H1 (cell line): ENCODE data around the gene MYCBPAP. TPM values are rescaled to one million over a fixed set of nuclear protein-coding genes. Genes with fewer than 3 reads are reported as not detected.

Experiments used
- CTCF ChIA-PET: fragments of 300-600 bp; sonication (Branson Sonifier 250); formaldehyde crosslinking; loops from one replicate; lab custom pipeline; 2021; ENCODE audit not compliant: partially characterized antibody; lab: Charles Lee
- POLR2A ChIA-PET: fragments of 300-600 bp; sonication (Branson Sonifier 250); formaldehyde crosslinking; loops from one replicate; lab custom pipeline; 2021; ENCODE audit warnings: inconsistent platforms; ENCODE audit not compliant: partially characterized antibody; lab: Charles Lee
- DNase-seq, 2 experiments: peaks; one replicate each; pipeline versions ENCODE4 v3.0.0 to v3.0.0-alpha.2; 2010 to 2022; ENCODE audit warnings: low spot score in 2 of 2, low read depth in 1 of 2, mixed read lengths in 1 of 2
- FAIRE-seq: peaks from 2 replicates; lab custom pipeline; 2011; peaks lifted over from hg19 to GRCh38; lab: Jason Lieb, UNC
- H2AFZ ChIP-seq: 2 replicates; pipeline ENCODE4 v1.8.1; 2012; ENCODE audit warnings: low read length, inconsistent platforms
- H2AK5ac ChIP-seq: 2 replicates; pipeline ENCODE4 v1.6.1; 2013; ENCODE audit warnings: low read depth, low read length
- H2BK120ac ChIP-seq: replicated peaks from 2 replicates; pipeline ENCODE3; 2013; ENCODE audit warnings: low read depth, low read length, inconsistent platforms
- H2BK12ac ChIP-seq: 2 replicates; pipeline ENCODE4 v1.6.1; 2013; ENCODE audit warnings: low read depth, low read length
- H2BK15ac ChIP-seq: 2 replicates; pipeline ENCODE4 v1.6.1; 2013; ENCODE audit warnings: low read length
- H2BK20ac ChIP-seq: 2 replicates; pipeline ENCODE4 v1.6.1; 2013; ENCODE audit warnings: low read length
- H2BK5ac ChIP-seq: 2 replicates; pipeline ENCODE4 v1.6.1; 2013; ENCODE audit warnings: low read depth, low read length
- H3K14ac ChIP-seq: 2 replicates; pipeline ENCODE4 v1.6.1; 2013; ENCODE audit warnings: inconsistent platforms; ENCODE audit not compliant: insufficient read length
- H3K18ac ChIP-seq: 2 replicates; pipeline ENCODE4 v1.6.1; 2013; ENCODE audit warnings: low read length; ENCODE audit errors: extremely low read depth
- H3K23ac ChIP-seq: 2 replicates; pipeline ENCODE4 v1.6.1; 2013; ENCODE audit warnings: inconsistent platforms; ENCODE audit not compliant: insufficient read length
- H3K23me2 ChIP-seq: 2 replicates; pipeline ENCODE4 v1.6.1; 2013; ENCODE audit warnings: low read depth, low read length
- H3K27ac ChIP-seq: 2 replicates; pipeline ENCODE4 v1.6.1; 2011; ENCODE audit warnings: low read depth, low read length, inconsistent platforms
- H3K27me3 ChIP-seq, 4 experiments: replicated peaks in 1 of 4; 1 replicate in 1 of 4; 2 replicates in 3 of 4; pipeline versions ENCODE4 v1.6.1 to v1.8.1; 2011 to 2013; ENCODE audit warnings: low read length in 3 of 4, mild to moderate bottlenecking in 3 of 4, inconsistent platforms in 2 of 4, mixed read lengths in 2 of 4, moderate library complexity in 1 of 4; ENCODE audit not compliant: control insufficient read depth in 3 of 4, insufficient read depth in 3 of 4; ENCODE audit errors: extremely low read depth in 1 of 4
- H3K36me3 ChIP-seq, 4 experiments: 2 replicates each; pipeline versions ENCODE4 v1.6.1 to v1.8.1; 2011 to 2013; ENCODE audit warnings: mild to moderate bottlenecking in 4 of 4, low read length in 3 of 4, moderate library complexity in 2 of 4, control low read depth in 1 of 4, inconsistent platforms in 1 of 4; ENCODE audit not compliant: insufficient read depth in 4 of 4, control insufficient read depth in 2 of 4
- H3K4ac ChIP-seq: replicated peaks from 2 replicates; pipeline ENCODE3; 2013; ENCODE audit warnings: low read length, low read depth, mixed read lengths, inconsistent platforms; ENCODE audit not compliant: insufficient read length
- H3K4me1 ChIP-seq, 4 experiments: replicated peaks in 1 of 4; 1 replicate in 1 of 4; 2 replicates in 3 of 4; pipeline versions ENCODE4 v1.6.1 to v1.8.1; 2011 to 2013; ENCODE audit warnings: low read length in 3 of 4, inconsistent platforms in 2 of 4, mixed read lengths in 1 of 4; ENCODE audit not compliant: insufficient read depth in 4 of 4, control insufficient read depth in 3 of 4
- H3K4me2 ChIP-seq, 2 experiments: 2 replicates each; pipeline versions ENCODE4 v1.6.1 to v1.8.1; 2011 to 2013; ENCODE audit warnings: low read depth in 2 of 2, low read length in 2 of 2, control low read depth in 1 of 2, inconsistent platforms in 1 of 2, mild to moderate bottlenecking in 1 of 2; ENCODE audit not compliant: insufficient read depth in 1 of 2
- H3K4me3 ChIP-seq, 4 experiments: fragments of 200-600, 300-600 bp in 1 of 4; sonication (generic), shearing (Covaris generic), sonication (Bioruptor Twin) in 1 of 4; 2 replicates each; pipeline versions ENCODE4 v1.5.1 to v1.8.1; 2011 to 2016; ENCODE audit warnings: low read length in 4 of 4, low read depth in 3 of 4, control low read depth in 2 of 4, inconsistent platforms in 2 of 4, mild to moderate bottlenecking in 2 of 4, mixed read lengths in 1 of 4, moderate library complexity in 1 of 4; ENCODE audit not compliant: insufficient read depth in 2 of 4; ENCODE audit errors: extremely low read depth in 1 of 4
- H3K56ac ChIP-seq: replicated peaks from 2 replicates; pipeline ENCODE3; 2013; ENCODE audit warnings: low read depth, mild to moderate bottlenecking, mixed read lengths, low read length, inconsistent platforms; ENCODE audit not compliant: insufficient read length
- H3K79me1 ChIP-seq: 2 replicates; pipeline ENCODE4 v1.6.1; 2013; ENCODE audit warnings: low read depth, low read length, control low read depth
- H3K79me2 ChIP-seq, 2 experiments: 2 replicates each; pipeline versions ENCODE4 v1.6.1 to v1.8.1; 2012 to 2013; ENCODE audit warnings: low read length in 2 of 2, mild to moderate bottlenecking in 2 of 2, inconsistent platforms in 1 of 2; ENCODE audit not compliant: insufficient read depth in 2 of 2, control insufficient read depth in 1 of 2
- H3K9ac ChIP-seq, 4 experiments: replicated peaks in 1 of 4; 1 replicate in 1 of 4; 2 replicates in 3 of 4; pipeline versions ENCODE4 v1.6.1 to v1.8.1; 2011 to 2013; ENCODE audit warnings: low read depth in 3 of 4, low read length in 3 of 4, control low read depth in 2 of 4, mild to moderate bottlenecking in 2 of 4, moderate library complexity in 2 of 4, inconsistent platforms in 1 of 4; ENCODE audit errors: extremely low read depth in 1 of 4
- H3K9me3 ChIP-seq, 2 experiments: 2 replicates each; pipeline versions ENCODE4 v1.6.1 to v1.8.1; 2012 to 2013; ENCODE audit warnings: mild to moderate bottlenecking in 2 of 2, moderate library complexity in 2 of 2, control low read depth in 1 of 2, inconsistent platforms in 1 of 2, low read depth in 1 of 2, low read length in 1 of 2, mixed read lengths in 1 of 2; ENCODE audit not compliant: insufficient read depth in 2 of 2
- H4K20me1 ChIP-seq, 2 experiments: replicated peaks in 1 of 2; 2 replicates each; pipeline versions ENCODE3 to v1.8.1; 2011 to 2013; ENCODE audit warnings: inconsistent platforms in 2 of 2, low read length in 2 of 2, mild to moderate bottlenecking in 1 of 2; ENCODE audit not compliant: insufficient read depth in 2 of 2, control insufficient read depth in 1 of 2
- H4K5ac ChIP-seq: 2 replicates; pipeline ENCODE4 v1.6.1; 2013; ENCODE audit warnings: low read length, low read depth, mixed read lengths, inconsistent platforms; ENCODE audit not compliant: insufficient read length
- H4K8ac ChIP-seq: 2 replicates; pipeline ENCODE4 v1.8.0; 2013; ENCODE audit warnings: mild to moderate bottlenecking, moderate library complexity, low read length, inconsistent platforms; ENCODE audit not compliant: insufficient read depth; ENCODE audit errors: extremely low read depth
- H4K91ac ChIP-seq: replicated peaks from 2 replicates; pipeline ENCODE3; 2013; ENCODE audit warnings: low read length, mixed read lengths, inconsistent platforms; ENCODE audit not compliant: insufficient read length
- ATF3 ChIP-seq: IDR thresholded peaks from 2 replicates; pipeline ENCODE4 v1.6.1; 2011; ENCODE audit warnings: low read depth, mild to moderate bottlenecking, low read length; ENCODE audit not compliant: insufficient read depth
- BACH1 ChIP-seq: IDR thresholded peaks from 2 replicates; pipeline ENCODE4 v1.6.1; 2012; ENCODE audit warnings: low read length, improper control_type of control experiment
- HDAC6 ChIP-seq: IDR thresholded peaks from one replicate; pipeline ENCODE4 v1.7.1; 2012; ENCODE audit warnings: low read depth, mild to moderate bottlenecking, inconsistent platforms, low read length, moderate library complexity
- KDM1A ChIP-seq: fragments of 200-600, 300-600 bp; sonication (generic); IDR thresholded peaks from 2 replicates; pipeline ENCODE4 v1.7.1; 2016; ENCODE audit warnings: mild to moderate bottlenecking, low read length, borderline replicate concordance
- KDM4A ChIP-seq: IDR thresholded peaks from one replicate; pipeline ENCODE4 v1.7.1; 2012; ENCODE audit warnings: low read depth, mild to moderate bottlenecking, moderate library complexity, low read length, inconsistent platforms; ENCODE audit not compliant: severe bottlenecking
- KDM5A ChIP-seq: fragments of 200-600 bp; IDR thresholded peaks from 2 replicates; pipeline ENCODE4 v1.7.1; 2012; ENCODE audit warnings: mild to moderate bottlenecking, low read length, inconsistent platforms, mixed read lengths
- RAD21 ChIP-seq, 2 experiments: IDR thresholded peaks in 1 of 2; conservative IDR thresholded peaks in 1 of 2; 2 replicates each; pipeline ENCODE4 v1.6.1; 2011; ENCODE audit warnings: low read depth in 2 of 2, low read length in 2 of 2, improper control_type of control experiment in 1 of 2, inconsistent platforms in 1 of 2, mild to moderate bottlenecking in 1 of 2, moderate library complexity in 1 of 2
- RFX5 ChIP-seq: IDR thresholded peaks from 2 replicates; pipeline ENCODE4 v1.6.1; 2011; ENCODE audit warnings: low read depth, low read length, improper control_type of control experiment, borderline replicate concordance
- SIX5 ChIP-seq: IDR thresholded peaks from 2 replicates; pipeline ENCODE4 v1.6.1; 2011; ENCODE audit warnings: mild to moderate bottlenecking, low read depth, low read length
- SUZ12 ChIP-seq: fragments of 200-600 bp; sonication (generic); IDR thresholded peaks from 2 replicates; pipeline ENCODE4 v1.6.1; 2012; ENCODE audit warnings: mild to moderate bottlenecking, inconsistent platforms, low read length, moderate library complexity, mixed read lengths
- TAF1 ChIP-seq: IDR thresholded peaks from 2 replicates; pipeline ENCODE4 v1.6.1; 2011; ENCODE audit warnings: mild to moderate bottlenecking, low read depth, low read length
- WGBS, 2 experiments: shearing (Covaris generic) in 1 of 2; methylation state at CpG; one replicate each; pipeline versions ENCODE4 v1.1.6 to v1.1.7; 2013 to 2015; ENCODE audit warnings: low lambda C conversion rate in 2 of 2, mixed read lengths in 2 of 2, inconsistent platforms in 1 of 2, low coverage in 1 of 2, missing lambda C conversion rate in 1 of 2; ENCODE audit not compliant: insufficient replicate concordance in 2 of 2, insufficient coverage in 1 of 2, insufficient read length in 1 of 2; ENCODE audit errors: extremely low coverage in 1 of 2, missing lambda C conversion rate in 1 of 2; 5-methylcytosine and 5-hydroxymethylcytosine counted together
- polyA plus RNA-seq, 7 experiments: library from polyadenylated mRNA; depleted of rRNA in 3 of 7; stranded (reverse) in 5 of 7; unstranded in 2 of 7; fragments of >200 nt in 5 of 7; fragments of 200-250 nt in 2 of 7; gene quantifications; 1 replicate in 5 of 7; 2 replicates in 1 of 7; 4 replicates in 1 of 7; pipeline versions ENCODE4 v1.2.1 to v1.2.3, GENCODE V29; 2011 to 2013; ENCODE audit warnings: missing spikeins in 2 of 7, mixed read lengths in 2 of 7
- total RNA-seq: library from RNA; stranded (reverse); fragmentation: NEBNext Ultra II Directional; extraction: Animal tissue kit (Norgen Biotek cat#: 25700); gene quantifications from 2 replicates; pipeline ENCODE4 v1.2.1, GENCODE V29; 2021
- TF ChIP-seq, protein P1 (sequence below): IDR thresholded peaks from 2 replicates; pipeline ENCODE4 v1.6.1; 2011; ENCODE audit warnings: low read length, improper control_type of control experiment

Gene MYCBPAP
- total and polyA plus RNA-seq, 2 of the 8 experiments (the other 6 are each of a cell fraction or from before 2014, with no cell fraction given), result 0.89 to 3.3 TPM

DNA sequence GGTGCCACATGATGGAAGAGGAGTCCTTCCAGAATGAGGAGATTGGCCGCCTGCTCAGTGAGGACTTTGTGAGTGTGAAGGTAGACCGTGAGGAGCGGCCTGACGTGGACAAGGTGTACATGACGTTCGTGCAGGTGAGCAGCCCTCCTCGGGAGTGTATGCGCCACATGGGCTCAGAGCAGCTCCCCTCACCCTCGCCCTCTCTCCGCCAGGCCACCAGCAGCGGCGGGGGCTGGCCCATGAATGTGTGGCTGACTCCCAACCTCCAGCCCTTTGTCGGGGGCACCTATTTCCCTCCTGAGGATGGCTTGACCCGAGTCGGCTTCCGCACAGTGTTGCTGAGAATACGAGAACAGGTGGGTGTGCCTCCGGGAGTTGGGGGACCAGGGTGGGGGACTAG is 40.6 kb downstream of the MYCBPAP start:
- no peak overlapping the region for H3K9ac ChIP-seq
- ChIA-PET POLR2A (interaction anchor here (1.2 kb wide), 1 partner anchor 13 kb away, joined by 5 read pairs; no protein-coding TSS in a partner anchor), CTCF (interaction anchor here (1.3 to 12.4 kb wide), 16 partner anchors 14 to 293 kb away, joined by 3 to 404 read pairs (median 26); partner anchors contain the start of gene CACNA1G)
- no peak for TF ChIP-seq RAD21 (IDR thresholded peaks at IDR 0.05 in 1 of 2, conservative IDR thresholded peaks at IDR 0.05 in 1 of 2; ENCODE audit: low read depth in 2 of 2, low read length in 2 of 2)
- TF ChIP-seq KDM4A, result no peak
- TF ChIP-seq TAF1, result no peak
- TF ChIP-seq BACH1, result no peak
- TF ChIP-seq KDM5A, result no peak
- no peak for TF ChIP-seq ATF3
- no peak for TF ChIP-seq RFX5
- no peak for TF ChIP-seq KDM1A
- TF ChIP-seq SIX5, result no peak
- TF ChIP-seq SUZ12, result no peak
- TF ChIP-seq, protein P1, sequence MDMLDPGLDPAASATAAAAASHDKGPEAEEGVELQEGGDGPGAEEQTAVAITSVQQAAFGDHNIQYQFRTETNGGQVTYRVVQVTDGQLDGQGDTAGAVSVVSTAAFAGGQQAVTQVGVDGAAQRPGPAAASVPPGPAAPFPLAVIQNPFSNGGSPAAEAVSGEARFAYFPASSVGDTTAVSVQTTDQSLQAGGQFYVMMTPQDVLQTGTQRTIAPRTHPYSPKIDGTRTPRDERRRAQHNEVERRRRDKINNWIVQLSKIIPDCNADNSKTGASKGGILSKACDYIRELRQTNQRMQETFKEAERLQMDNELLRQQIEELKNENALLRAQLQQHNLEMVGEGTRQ, result no peak
- no peak for TF ChIP-seq HDAC6

More for the DNA sequence above, 40.6 kb downstream of the MYCBPAP start:
- H3K79me1 ChIP-seq, result no peaks in the 10 kb centered on the region
- H2AFZ ChIP-seq, result no peak overlapping the region
- H4K5ac ChIP-seq, result no peak overlapping the region
- no peak overlapping the region for H2BK5ac ChIP-seq
- no peak overlapping the region for H4K91ac ChIP-seq
- FAIRE-seq (no peak), DNase-seq (no peak)
- no peak overlapping the region for H2BK12ac ChIP-seq
- no peak overlapping the region for H3K18ac ChIP-seq
- no peak overlapping the region for H3K4me3 ChIP-seq
- H3K23ac ChIP-seq, result no peak overlapping the region
- H3K27ac ChIP-seq, result no peak overlapping the region
- no peaks in the 10 kb centered on the region for H4K20me1 ChIP-seq
- no peak overlapping the region for H2BK20ac ChIP-seq
- H3K4me1 ChIP-seq, result peaks cover 3 to 12% (median 6%) of the 10 kb centered on the region in 4 experiments
- 90% methylated on average over 18 of the region's 18 CpGs; no CpG with 5 or more reads in 1 of the 2 experiments for WGBS, 2 experiments
- no peak overlapping the region for H2BK120ac ChIP-seq
- no peak overlapping the region for H3K4me2 ChIP-seq
- H2BK15ac ChIP-seq, result no peak overlapping the region
- no peaks in the 10 kb centered on the region for H3K9me3 ChIP-seq
- no peaks in the 10 kb centered on the region for H3K36me3 ChIP-seq
- no peak overlapping the region for H3K14ac ChIP-seq
- H2AK5ac ChIP-seq, result no peak overlapping the region
- H4K8ac ChIP-seq, result no peak overlapping the region
- no peaks in the 10 kb centered on the region for H3K27me3 ChIP-seq
- H3K79me2 ChIP-seq, result no peaks in the 10 kb centered on the region
- no peak overlapping the region for H3K56ac ChIP-seq
- H3K23me2 ChIP-seq, result no peaks in the 10 kb centered on the region
- peak overlapping the region; percentile 26 for H3K4ac ChIP-seq
